Amniotic stem cell (primary cell): Measurements from ENCODE around the gene UBR1.

Source experiments
- DNase-seq: peaks from one replicate; lab custom pipeline; 2025; lab: John Stamatoyannopoulos, UW

Gene UBR1

DNA sequence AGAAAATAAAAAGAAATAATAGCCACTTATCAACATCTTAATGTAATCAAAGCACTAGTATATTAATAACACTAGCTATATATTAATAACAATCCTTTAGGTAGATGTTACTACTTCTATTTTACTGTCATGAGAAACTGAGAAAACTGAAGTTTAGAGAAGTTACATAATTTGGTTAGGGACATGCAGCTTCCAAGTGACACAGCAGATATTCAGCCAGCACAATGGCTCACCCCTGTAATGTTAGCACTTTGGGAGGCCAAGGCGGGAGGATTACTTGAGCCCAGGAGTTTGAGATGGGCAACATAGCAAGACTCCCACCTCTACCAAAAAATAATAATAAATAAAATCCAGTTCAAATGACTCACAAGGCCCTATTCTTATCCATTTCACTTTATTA lies 1.9 kb upstream of the UBR1 start:
- DNase-seq: no peak

DNA sequence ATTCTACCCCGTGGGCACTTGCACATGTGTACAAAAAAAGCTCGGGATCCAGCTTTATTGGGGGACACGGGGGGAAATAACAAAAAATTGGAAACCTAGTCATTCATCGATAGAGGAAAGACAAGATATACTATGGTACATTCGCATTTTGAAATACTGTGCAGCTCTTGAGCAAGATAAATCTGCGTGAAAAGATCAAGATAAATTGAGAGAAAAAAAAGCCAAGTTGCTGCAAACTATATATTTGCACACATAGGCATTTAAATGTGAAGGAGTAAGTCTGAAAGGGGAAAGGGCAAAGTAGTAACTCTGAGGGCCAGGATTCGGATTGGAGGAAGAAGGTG lies 620 bp upstream of the UBR1 start:
- DNase-seq: no peak

DNA sequence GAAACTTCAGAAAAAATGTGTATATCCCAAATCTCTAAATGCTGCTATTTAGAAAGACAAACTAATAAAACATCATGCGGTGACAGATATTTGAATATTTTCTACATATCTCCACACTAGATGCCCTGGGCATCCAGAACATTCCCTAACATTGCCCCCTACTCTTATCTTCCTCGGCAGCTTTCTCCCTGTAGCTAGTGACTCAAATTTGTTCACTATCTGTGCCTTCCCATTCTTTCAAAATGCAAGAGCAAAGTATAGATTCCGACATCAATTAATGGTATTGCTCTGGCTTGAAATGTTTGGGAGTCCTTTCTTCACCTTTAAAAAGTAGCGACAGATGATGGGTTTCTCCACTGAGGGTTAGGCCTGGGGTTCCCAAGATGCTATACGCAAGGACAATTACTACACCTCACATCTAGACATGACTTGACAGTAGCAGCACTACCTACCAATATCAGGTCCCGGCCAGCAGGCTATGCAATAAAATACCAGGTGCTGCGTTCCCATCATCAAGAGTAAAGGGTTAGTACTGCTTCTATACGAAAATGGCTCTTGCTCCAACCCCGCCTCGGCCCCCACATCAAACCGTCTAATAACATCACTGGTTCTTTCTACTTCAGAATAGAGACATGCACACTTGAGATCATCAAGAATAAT lies 631 bp downstream of the UBR1 start:
- no peak for DNase-seq

DNA sequence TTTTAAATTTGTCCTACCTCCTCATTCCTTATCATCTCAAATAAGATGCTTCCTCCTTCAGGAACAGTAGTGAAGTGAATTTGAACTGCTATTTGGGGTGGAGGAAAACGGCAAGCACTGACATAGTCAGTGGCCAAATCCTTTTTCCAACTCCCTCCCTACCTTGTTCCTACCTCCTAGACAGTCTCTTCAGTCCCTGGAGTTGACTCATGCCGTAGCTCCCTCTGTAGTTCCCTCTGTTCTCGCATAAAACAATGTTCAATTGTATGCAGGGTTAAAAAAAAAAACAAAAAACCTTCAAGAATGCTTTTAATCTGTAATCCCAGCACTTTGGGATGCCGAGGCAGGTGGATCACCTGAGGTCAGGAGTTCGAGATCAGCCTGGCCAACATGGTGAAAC lies 1.4 kb downstream of the UBR1 start:
- DNase-seq: no peak

DNA sequence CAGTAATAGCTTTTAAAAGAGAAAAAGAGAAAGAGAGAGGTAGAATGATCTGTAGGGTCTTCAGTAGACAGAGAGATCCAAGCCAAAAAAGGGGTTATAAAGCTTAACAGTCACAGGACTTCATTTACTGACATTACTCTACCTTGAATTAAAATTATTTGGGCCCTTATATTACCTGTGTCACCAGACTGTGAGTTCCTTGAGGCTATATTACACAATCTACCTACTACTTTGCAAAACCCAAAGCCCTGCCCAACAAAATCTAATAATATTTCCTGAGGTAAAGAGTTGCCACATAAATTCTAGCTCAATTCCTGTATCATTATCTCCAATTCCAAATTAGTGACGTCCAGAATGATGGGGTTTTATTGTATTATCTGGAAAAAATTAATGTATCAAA lies 1.9 kb downstream of the UBR1 start:
- DNase-seq: no peak

DNA sequence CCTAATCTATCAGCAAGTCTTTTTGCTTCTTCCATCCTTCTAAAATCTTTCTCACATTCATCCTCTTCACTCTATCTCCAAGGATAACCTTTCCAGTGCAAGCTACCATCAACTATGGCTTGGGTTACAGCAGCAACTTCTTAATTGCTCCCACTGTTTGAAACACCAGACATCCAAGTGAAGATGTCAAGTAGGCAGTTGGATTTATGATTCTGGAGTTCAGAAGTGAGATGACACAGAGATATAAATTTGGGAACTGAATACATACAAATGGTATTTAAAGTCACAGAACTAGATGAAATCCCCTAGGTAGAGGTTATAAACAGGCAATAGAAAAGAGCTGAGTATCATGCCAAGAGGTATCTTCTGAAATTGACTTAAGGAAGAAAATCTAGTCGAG lies 3.7 kb downstream of the UBR1 start:
- DNase-seq: no peak

DNA sequence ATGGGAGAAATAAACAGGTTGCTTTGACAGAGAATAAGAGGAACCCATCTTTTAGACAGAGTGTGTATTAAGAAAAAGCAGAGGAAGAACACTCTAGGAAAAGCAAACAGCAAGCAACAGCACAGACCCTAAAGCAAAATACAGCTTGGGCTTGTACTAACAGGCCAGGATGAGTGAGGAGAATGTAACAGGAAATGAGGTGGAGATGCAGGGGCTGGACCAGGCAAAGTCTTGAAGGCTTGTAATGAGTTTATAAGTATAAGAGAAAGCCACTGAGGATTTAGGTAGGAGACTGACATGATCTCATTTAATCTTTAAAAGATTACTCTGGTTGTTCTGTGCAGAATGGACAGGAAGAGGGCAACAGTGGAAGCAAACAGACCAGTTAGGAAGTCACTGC lies 4.9 kb downstream of the UBR1 start:
- DNase-seq: no peak

DNA sequence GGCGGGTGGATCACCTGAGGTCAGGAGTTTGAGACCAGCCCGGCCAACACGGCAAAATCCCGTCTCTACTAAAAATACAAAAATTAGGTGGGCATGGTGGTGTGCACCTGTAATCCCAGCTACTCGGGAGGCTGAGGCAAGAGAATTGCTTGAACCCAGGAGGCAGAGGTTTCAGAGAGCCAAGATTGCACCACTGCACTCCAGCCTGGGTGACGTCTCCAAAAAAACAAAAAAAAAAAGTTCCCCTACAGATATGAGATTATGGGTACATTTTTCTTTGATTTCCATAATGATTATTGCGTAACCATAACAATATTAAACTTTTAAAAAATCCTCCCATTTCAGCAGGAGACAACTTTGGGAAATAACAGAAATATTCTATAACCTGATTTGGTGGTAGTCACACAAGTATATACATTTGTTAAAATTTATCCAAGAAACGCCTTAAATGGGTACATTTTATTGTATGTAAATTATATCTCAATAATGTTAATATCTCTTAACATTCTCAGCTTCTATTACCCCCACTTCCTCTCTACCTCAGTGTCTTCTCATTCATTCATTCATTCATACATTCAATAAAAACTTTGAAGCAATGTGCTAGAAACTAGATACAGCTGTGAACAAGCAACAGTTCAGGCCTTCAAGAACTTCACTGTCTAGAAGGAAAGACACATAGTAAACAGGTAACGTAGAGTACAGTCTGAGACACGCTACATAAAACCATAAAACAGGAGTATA lies 6.6 kb downstream of the UBR1 start:
- no peak for DNase-seq

DNA sequence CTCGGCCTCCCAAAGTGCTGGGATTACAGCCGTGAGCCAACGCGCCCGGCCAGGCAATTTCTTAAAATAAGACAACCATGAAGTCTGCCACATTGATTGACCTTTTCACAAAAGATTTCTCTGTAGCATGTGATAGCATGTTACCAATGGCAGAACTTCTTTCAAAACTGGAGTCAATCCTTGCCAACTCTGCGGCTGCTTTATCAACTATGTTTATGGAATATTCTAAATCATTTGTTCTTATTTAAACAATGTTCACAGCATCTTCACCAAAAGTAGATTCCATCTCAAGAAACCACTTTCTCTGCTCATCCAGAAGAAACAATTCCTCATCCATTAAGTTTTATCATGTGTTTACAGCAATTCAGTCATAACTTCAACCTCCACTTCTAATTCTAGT lies 9.4 kb downstream of the UBR1 start:
- no peak for DNase-seq

DNA sequence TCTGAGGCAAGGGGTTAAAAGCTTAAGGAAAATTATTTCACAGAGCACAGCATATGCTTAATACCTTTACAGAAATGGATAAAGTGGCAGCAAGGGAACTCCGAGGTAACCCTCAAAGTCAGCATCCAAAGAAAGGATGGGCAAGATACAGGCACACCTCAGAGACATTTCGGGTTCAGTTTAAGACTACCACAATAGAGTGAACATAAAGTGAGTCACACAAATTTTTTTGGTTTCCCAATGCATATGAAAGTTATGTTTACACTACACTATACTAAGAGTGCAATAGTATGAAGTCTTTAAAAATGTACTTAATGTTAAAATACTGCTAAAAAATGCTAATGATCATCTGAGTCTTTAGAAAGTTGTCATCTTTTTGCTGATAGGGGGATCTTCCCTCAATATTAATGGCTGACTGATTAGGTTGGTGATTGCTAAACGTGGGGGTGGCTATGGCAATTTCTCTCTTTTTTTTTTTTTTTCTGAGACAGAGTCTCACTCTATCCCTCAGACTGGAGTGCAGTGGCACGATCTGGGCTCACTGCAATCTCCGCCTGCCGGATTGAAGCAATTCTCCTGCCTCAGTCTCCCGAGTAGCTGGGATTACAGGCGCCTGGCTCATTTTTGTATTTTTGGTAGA lies 10.0 kb downstream of the UBR1 start:
- DNase-seq: no peak

DNA sequence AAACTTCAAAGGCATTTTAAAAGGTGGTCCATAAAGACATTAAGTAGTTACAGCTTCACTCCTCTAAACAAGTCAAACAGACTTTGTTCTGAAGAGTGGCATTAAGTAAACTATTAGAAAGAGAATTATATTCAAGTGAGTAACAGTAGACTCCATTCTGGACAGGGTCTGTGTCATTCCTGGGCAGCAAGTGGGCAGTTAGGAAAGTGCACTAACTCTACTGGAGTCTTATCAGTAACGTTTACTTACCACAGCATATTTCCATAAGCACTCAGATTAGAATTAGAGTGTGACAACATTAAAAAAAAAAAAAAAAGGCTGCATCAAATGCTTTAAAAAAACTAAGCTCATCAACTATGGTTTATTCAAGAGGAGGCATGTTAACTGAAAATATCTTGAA lies 10.6 kb downstream of the UBR1 start:
- no peak for DNase-seq

DNA sequence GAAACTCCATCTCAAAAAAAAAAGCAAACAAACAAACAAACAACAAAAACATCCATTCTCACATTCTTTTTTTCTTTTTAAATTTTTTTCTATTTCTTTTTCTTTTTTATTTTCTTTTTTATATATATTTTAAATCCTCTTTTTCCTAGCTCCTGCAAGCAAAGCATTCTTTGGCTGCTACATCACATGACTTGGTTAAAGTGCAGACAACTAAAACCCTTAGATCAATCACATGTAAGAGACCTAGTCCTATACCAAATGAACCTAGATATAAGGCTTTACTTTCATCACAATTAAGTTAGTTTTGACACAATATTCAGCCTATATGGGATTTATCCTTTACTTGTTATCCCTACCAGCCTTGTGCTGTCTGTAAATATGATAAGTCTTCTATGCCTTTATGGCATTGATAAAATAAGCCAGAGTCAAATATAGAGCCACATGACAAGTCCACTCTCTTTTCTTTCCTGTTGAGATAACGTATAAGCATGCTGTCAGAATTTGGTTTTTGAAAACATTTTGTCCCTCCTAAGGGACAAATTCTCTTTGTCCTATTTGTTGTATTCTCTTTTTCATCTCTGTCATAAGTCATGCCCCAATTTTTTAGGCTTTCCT lies 11.3 kb downstream of the UBR1 start:
- DNase-seq: no peak

DNA sequence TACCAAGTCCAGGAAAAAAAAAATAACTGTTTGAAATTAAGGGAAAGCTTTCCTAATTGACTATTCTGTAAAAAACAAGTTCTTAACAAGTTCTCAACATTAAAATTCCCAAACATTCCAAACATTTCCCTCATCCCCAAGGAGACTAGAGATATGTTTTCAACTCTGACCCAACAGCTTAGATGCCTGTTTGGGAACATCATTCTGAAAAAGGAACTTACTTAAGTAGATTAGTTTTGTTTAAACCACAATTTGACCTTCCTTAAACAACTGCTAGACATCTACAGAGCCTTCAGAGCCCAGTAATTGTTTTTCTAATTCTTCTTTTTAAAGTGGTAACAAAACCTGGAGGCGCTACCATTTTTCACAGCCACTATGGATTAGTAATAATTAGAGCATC lies 12.8 kb downstream of the UBR1 start:
- no peak for DNase-seq

DNA sequence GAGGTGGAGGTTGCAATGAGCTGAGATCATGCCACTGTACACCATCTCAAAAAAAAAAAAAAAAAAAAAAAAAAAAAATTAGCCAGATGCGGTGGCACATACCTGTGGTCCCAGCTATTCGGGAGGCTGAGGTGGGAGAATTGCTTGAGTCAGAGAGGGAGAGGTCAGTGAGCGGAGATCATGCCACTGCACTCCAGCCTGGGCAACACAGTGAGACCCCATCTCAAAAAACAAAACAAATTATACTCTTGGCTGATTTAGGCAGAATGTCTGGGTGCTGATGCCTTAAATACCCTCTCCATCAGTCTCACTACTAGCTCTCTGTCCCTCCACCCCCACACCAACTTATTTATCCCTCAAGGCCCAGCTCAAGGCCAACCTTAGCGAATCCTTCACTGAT lies 14.0 kb downstream of the UBR1 start:
- no peak for DNase-seq

DNA sequence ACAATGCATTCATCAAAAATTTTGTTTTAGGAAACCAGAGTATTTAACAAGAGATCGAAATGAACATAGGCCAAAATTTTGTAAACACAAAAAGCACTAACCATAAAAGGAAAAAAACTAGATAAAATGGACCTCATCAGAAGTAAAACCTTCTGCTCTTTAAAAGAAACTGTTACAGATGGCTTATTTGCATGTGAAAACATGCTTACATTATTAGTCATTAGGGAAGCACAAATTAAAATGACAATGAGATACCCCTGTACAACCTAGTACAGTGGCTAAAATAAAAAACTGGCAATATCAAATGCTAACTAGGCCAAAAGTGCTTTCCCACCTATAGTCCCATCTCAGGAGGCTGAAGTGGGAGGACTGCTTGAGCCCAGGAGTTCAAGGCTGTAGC lies 19.3 kb downstream of the UBR1 start:
- DNase-seq: no peak

DNA sequence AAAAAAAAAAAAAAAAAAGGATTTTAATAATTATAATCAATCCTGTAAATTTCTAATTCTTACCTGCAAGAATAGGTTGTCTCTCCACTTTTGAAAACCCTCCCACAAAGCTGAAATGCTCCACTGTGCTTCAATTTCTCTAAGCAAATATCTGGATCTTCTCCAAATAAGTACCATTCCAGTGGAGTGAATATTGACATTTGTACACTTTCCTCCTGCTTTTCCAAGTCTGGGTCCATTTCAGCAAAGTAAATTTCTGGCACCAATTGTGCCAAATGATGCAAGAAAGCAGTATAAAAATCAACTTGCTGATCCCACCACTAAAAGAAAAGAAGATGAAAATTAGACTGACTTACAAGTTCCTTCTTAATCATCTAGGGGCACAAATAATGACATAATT lies 19.9 kb downstream of the UBR1 start:
- no peak for DNase-seq

DNA sequence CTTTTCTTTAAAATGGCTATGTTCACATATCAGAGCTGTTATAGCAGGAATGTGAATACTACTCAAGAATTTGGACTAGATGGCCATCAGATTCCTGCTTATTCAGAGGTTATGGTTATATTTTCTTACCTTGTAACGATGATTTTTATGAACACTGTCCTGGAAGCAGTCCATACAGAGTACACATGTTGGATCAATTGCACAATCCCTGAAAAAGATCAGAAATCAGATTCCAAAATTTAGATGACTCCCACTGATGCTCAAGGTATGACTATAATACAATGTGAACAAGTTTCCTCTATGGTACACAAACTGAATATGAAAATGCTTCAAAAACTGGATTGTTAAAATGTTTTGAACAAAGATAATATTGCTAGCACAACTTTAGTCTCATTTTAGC lies 23.3 kb downstream of the UBR1 start:
- no peak for DNase-seq

DNA sequence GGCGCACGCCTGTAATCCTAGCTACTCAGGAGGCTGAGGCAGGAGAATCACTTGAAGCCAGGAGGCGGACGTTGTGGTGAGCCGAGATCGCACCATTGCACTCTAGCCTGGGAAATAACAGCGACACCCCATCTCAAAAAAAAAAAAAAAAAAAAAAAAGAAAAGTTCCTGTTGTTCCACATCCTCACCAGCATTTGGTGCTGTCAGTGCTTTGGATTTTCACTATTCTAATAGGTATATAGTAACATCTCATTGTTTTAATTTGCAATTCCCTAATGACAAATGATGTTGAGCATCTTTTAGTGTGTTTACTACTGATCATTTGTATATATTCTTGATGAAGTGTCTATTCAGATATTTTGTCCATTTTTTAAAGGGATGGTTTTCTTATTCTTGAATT lies 24.6 kb downstream of the UBR1 start:
- DNase-seq: no peak

DNA sequence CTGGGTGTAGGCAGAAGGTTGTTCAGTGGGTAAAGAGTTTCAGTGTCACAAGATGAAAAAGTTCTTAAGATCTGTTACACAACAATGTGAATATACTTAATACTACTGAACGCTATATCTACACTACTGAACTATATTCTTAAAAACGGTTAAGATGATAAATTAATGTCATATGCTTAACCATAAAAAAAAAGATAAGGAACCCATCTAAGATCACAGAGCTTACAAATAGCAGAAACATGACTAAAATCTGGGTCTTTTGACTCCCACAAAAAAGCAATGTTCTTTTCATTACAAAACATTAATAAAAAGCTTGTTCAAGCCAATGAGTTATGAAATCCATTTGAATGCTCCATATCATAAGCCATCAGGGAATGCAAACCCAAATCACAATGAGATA lies 34.4 kb downstream of the UBR1 start:
- DNase-seq: no peak

DNA sequence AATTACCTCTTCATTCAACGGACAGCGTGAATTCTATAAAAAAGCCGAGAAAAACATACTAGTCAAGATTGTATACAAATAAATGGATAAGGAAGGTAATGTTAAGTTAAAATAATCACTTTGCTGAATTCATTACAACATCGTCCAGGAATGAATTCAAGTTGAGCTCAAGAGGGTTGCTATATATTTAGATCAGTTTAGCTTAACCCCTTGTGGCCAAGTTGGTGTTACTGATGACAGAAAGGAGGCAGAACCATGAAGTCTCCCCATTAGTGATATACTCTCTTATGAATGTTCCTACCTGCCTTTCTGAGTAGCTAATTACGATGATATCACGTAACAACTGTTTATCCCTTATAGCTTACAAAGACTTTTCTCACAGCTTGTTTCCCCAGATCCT lies 34.9 kb downstream of the UBR1 start:
- DNase-seq: no peak

DNA sequence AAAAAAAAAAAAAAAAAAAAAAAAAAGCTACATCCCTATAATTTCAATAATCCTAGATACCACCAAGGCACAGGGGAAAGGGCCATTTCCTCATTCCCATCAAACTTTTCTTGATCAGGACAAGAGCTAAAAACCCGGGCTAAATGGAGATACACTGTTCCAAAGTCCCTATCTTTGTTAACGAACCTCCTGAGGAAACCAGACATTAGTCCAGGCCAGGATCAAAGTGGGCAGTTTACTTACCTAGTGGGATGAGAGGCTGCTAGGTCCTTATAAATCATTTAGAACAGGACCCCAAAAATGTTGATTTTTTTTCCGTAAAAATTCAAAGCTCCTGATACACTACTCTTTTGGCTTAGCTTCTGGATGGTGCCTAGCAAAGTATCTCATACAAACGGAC lies 35.6 kb downstream of the UBR1 start:
- DNase-seq: no peak

DNA sequence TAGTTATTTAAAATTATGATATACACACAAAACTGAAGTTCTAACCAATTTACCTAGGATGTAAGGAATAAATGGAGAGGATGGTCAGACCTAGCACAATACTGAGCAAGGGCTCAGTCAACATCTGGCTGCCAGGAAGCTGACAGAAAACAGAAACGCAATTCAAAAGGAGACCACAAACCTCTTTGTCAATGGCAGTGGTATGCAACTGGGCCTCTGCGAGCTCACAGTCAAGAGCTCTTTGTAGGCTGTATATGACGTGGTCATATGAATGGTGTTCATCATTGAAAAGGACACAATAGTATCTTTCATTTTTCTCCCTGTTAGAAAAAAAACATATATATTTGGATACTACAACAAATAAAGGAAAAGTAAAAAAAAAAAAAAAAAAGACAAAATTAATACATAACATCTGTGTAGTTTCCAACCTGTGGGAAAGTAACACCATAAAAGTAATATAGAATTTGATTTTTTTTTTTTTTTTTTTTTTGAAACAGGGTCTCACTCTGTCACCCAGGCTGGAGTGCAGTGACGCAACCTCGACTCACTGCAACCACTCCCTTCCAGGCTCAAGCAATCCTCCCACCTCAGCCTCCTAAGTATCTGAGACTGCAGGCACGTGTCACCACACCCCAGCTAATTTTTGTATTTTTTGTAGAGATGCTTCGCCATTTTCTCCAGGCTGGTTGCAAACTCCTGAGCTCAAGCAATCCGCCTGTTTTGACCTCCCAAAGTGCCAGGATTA lies 37.9 kb downstream of the UBR1 start:
- DNase-seq: no peak

DNA sequence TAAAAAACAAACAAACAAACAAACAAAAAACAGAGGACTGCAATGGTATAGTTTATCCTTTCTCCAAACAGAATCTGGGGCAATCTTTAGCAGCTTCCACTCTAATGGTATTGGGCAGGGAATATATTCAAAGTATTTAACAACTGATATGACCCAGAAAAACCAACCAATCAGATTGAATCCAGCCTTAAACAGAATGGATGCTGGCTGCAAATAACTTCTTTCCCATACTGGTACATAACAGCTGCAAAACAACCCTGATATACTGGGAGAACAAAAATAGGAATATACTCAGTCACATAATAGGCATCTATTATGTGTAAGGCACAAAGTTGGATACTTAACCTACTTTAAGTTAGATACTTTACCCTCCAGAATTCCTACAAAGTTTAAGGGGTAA lies 49.1 kb downstream of the UBR1 start:
- DNase-seq: no peak
